A549 (cell line): ENCODE measurements around the gene TAF11L3. TPM values are rescaled to one million over a fixed set of nuclear protein-coding genes. Genes with fewer than 3 reads are reported as not detected.
A peak's percentile ranks its signal among the peaks of the same experiment; 100 is the strongest.

Experiments
- ATAC-seq, 2 experiments: fragments of 200-7000 bp in 1 of 2; fragments of >200 bp in 1 of 2; cut with Nextera tagmentation in 1 of 2; cut with Tn5 transposase in 1 of 2; 3 replicates each; pipeline versions ENCODE4 v1.8.0 to v1.9.1; 2018 to 2020; ENCODE audit warnings: mild to moderate bottlenecking in 1 of 2, moderate library complexity in 1 of 2
- CTCF ChIA-PET: fragments of 300-600 bp; sonication (Branson Sonifier 250); formaldehyde crosslinking; extraction: SDS; loops from one replicate; lab custom pipeline; 2021; ENCODE audit warnings: antibody characterized with exemption, inconsistent platforms; lab: Yijun Ruan, JAX
- POLR2A ChIA-PET: fragments of 350-600 bp; formaldehyde crosslinking; extraction: SDS; loops from one replicate; lab custom pipeline; 2021; ENCODE audit warnings: antibody characterized with exemption, inconsistent platforms; lab: Yijun Ruan, JAX
- DNase-seq, 2 experiments: peaks; one replicate each; pipeline versions ENCODE4 v3.0.0 to v3.0.0-alpha.2; 2011 to 2016; ENCODE audit warnings: low read depth in 1 of 2, low spot score in 1 of 2
- FAIRE-seq: peaks from 2 replicates; lab custom pipeline; 2011; peaks lifted over from hg19 to GRCh38; lab: Jason Lieb, UNC
- H3K27ac ChIP-seq, 2 experiments: fragments of >200 bp; sonication (Bioruptor Twin); formaldehyde crosslinking; 3 replicates each; pipeline ENCODE4 v1.5.1; 2016 to 2017
- H3K4me1 ChIP-seq: fragments of >200 bp; sonication (Bioruptor Twin); formaldehyde crosslinking; 3 replicates; pipeline ENCODE4 v1.6.1; 2016
- H3K4me2 ChIP-seq: fragments of >200 bp; sonication (Bioruptor Twin); formaldehyde crosslinking; 3 replicates; pipeline ENCODE4 v1.6.1; 2016
- H3K4me3 ChIP-seq: fragments of >200 bp; sonication (Bioruptor Twin); formaldehyde crosslinking; 3 replicates; pipeline ENCODE4 v1.5.1; 2016
- H3K9me3 ChIP-seq: fragments of >200 bp; sonication (Bioruptor Twin); formaldehyde crosslinking; 3 replicates; pipeline ENCODE4 v1.6.1; 2016
- ATOH8 ChIP-seq: fragments of 250-450 bp; sonication (Bioruptor Pico); IDR thresholded peaks from 2 replicates; pipeline ENCODE4 v1.5.0; 2020; ENCODE audit warnings: low read depth, mild to moderate bottlenecking, moderate library complexity
- BCL3 ChIP-seq: fragments of >200 bp; sonication (Bioruptor Twin); formaldehyde crosslinking; IDR thresholded peaks from 3 replicates; pipeline ENCODE4 v1.6.1; 2016
- BHLHE40 ChIP-seq: IDR thresholded peaks from 2 replicates; pipeline ENCODE4 v1.6.1; 2012; ENCODE audit warnings: low read depth, low read length, inconsistent platforms
- CBX2 ChIP-seq: fragments of 200-600 bp; sonication (generic); IDR thresholded peaks from 2 replicates; pipeline ENCODE4 v1.6.1; 2016; ENCODE audit warnings: low read depth, mild to moderate bottlenecking, borderline replicate concordance
- CHD4 ChIP-seq: fragments of 200-600 bp; sonication (generic); IDR thresholded peaks from 2 replicates; pipeline ENCODE4 v1.6.1; 2016; ENCODE audit warnings: antibody characterized with exemption, mild to moderate bottlenecking, borderline replicate concordance
- CTCF ChIP-seq: fragments of >200 bp; sonication (Bioruptor Twin); formaldehyde crosslinking; IDR thresholded peaks from 3 replicates; pipeline ENCODE4 v1.5.1; 2016
- E2F6 ChIP-seq: IDR thresholded peaks from 2 replicates; pipeline ENCODE4 v1.6.1; 2012; ENCODE audit warnings: low read depth, borderline replicate concordance
- ELK1 ChIP-seq: fragments of 150-350 bp; IDR thresholded peaks from 2 replicates; pipeline ENCODE4 v1.6.1; 2014; ENCODE audit warnings: low read depth, mild to moderate bottlenecking, low read length
- EP300 ChIP-seq, 2 experiments: fragments of >200 bp; sonication (Bioruptor Twin); formaldehyde crosslinking; IDR thresholded peaks; 2 replicates in 1 of 2; 3 replicates in 1 of 2; pipeline ENCODE4 v1.6.1; 2016 to 2017
- FOSB ChIP-seq: fragments of 250-450 bp; sonication (Bioruptor Pico); IDR thresholded peaks from 2 replicates; pipeline ENCODE4 v1.5.0; 2020; ENCODE audit warnings: mild to moderate bottlenecking, moderate library complexity
- FOSL2 ChIP-seq, 2 experiments: fragments of 450-650 bp in 1 of 2; fragments of >200 bp in 1 of 2; sonication (Bioruptor Twin) in 1 of 2; formaldehyde crosslinking; IDR thresholded peaks; 2 replicates each; pipeline versions ENCODE4 v1.5.0 to v1.6.1; 2016 to 2020; ENCODE audit warnings: mild to moderate bottlenecking in 1 of 2, moderate library complexity in 1 of 2
- FOXS1 ChIP-seq: fragments of 250-450 bp; sonication (Bioruptor Pico); IDR thresholded peaks from 2 replicates; pipeline ENCODE4 v1.5.0; 2020; ENCODE audit warnings: mild to moderate bottlenecking, moderate library complexity
- GATA3 ChIP-seq: IDR thresholded peaks from 2 replicates; pipeline ENCODE4 v1.6.1; 2012; ENCODE audit warnings: borderline replicate concordance
- HDAC2 ChIP-seq: fragments of 200-600 bp; sonication (generic); IDR thresholded peaks from 2 replicates; pipeline ENCODE4 v1.6.1; 2016
- HOXA7 ChIP-seq: fragments of 250-450 bp; sonication (Bioruptor Pico); IDR thresholded peaks from 2 replicates; pipeline ENCODE4 v1.5.0; 2020; ENCODE audit warnings: mild to moderate bottlenecking, moderate library complexity
- HOXB13 ChIP-seq: fragments of 250-450 bp; sonication (Bioruptor Pico); IDR thresholded peaks from 2 replicates; pipeline ENCODE4 v1.5.0; 2020; ENCODE audit warnings: low read depth, mild to moderate bottlenecking, moderate library complexity
- JUN ChIP-seq, 2 experiments: fragments of >200 bp; sonication (Bioruptor Twin); formaldehyde crosslinking; IDR thresholded peaks; 2 replicates in 1 of 2; 3 replicates in 1 of 2; pipeline ENCODE4 v1.6.1; 2016 to 2017
- JUNB ChIP-seq: fragments of >200 bp; sonication (Bioruptor Twin); formaldehyde crosslinking; IDR thresholded peaks from 2 replicates; pipeline ENCODE4 v1.6.1; 2016
- MAZ ChIP-seq: fragments of 150-350 bp; IDR thresholded peaks from 2 replicates; pipeline ENCODE4 v1.6.1; 2014; ENCODE audit warnings: antibody characterized with exemption, low read depth, low read length, borderline replicate concordance
- MYC ChIP-seq: IDR thresholded peaks from 2 replicates; pipeline ENCODE4 v1.6.1; 2012; ENCODE audit warnings: mild to moderate bottlenecking, inconsistent platforms, low read length, improper control_type of control experiment, borderline replicate concordance
- NPAS2 ChIP-seq: fragments of 250-450 bp; sonication (Bioruptor Pico); IDR thresholded peaks from 2 replicates; pipeline ENCODE4 v1.8.0; 2022; ENCODE audit warnings: mild to moderate bottlenecking, moderate library complexity, borderline replicate concordance
- RARB ChIP-seq: fragments of 250-450 bp; sonication (Bioruptor Pico); IDR thresholded peaks from 2 replicates; pipeline ENCODE4 v1.8.0; 2021; ENCODE audit warnings: mild to moderate bottlenecking, moderate library complexity
- RCOR1 ChIP-seq: fragments of 150-350 bp; IDR thresholded peaks from 2 replicates; pipeline ENCODE4 v1.6.1; 2014; ENCODE audit warnings: antibody characterized with exemption, low read length, low read depth
- REST ChIP-seq: fragments of 200-600 bp; sonication (generic); IDR thresholded peaks from 2 replicates; pipeline ENCODE4 v1.6.1; 2016; ENCODE audit warnings: antibody characterized with exemption, mild to moderate bottlenecking, moderate library complexity
- RFX5 ChIP-seq: fragments of 450-650 bp; IDR thresholded peaks from 2 replicates; pipeline ENCODE4 v1.7.1; 2014; ENCODE audit warnings: antibody characterized with exemption, mild to moderate bottlenecking, moderate library complexity
- ZC3H11A ChIP-seq: fragments of 450-650 bp; IDR thresholded peaks from 2 replicates; pipeline ENCODE4 v1.6.1; 2014; ENCODE audit warnings: antibody characterized with exemption, mild to moderate bottlenecking
- whole genome bisulfite sequencing: methylation state at CpG from one replicate; pipeline ENCODE4 v1.1.6; 2017; ENCODE audit errors: missing lambda C conversion rate; 5-methylcytosine and 5-hydroxymethylcytosine counted together
- polyA plus RNA-seq, 4 experiments: library from polyadenylated mRNA; depleted of rRNA in 3 of 4; stranded (reverse); fragments of >200 nt; fragmentation: RNase III in 1 of 4; extraction: RNeasy Plus Mini Kit Qiagen cat#74134 plus additional on column Dnase treatment in 1 of 4; gene quantifications; 2 replicates in 3 of 4; 3 replicates in 1 of 4; pipeline ENCODE4 v1.2.3, GENCODE V29; 2011 to 2017

TAF11L3 gene
- polyA plus RNA-seq, 2 of the 4 experiments (the other 2 are of a cell fraction) = not detected

GRCh38 chr5:17477573-17478265, 40.4 kb upstream of the TAF11L3 start:
- no peaks in the 10 kb centered on the region for H3K9me3 ChIP-seq
- no peak overlapping the region for H3K4me3 ChIP-seq
- DNase-seq (no peak), ATAC-seq (no peak)
- WGBS = 80% methylated on average over 7 of the region's 7 CpGs
- POLR2A ChIA-PET = no interaction called here
- 0 out of 6 replicates have a peak overlapping the region, but pooled peaks of 1 of the 2 experiments have one; percentile 11 for H3K27ac ChIP-seq
- CTCF ChIA-PET = no interaction called here
- TF ChIP-seq EP300 (IDR thresholded peaks at IDR 0.05) = no peak
- TF ChIP-seq JUNB = no peak
- no peak for TF ChIP-seq BCL3
- TF ChIP-seq HOXA7 (CRISPR knock-in tag) = no peak
- no peak for TF ChIP-seq RFX5
- no peak for TF ChIP-seq MAZ
- TF ChIP-seq ATOH8 (CRISPR knock-in tag) = no peak
- no peak for TF ChIP-seq ZC3H11A
- TF ChIP-seq CHD4 = no peak
- TF ChIP-seq RARB = no peak
- TF ChIP-seq HDAC2 = no peak
- no peak for TF ChIP-seq JUN (IDR thresholded peaks at IDR 0.05)
- TF ChIP-seq BHLHE40 = no peak
- TF ChIP-seq, all 56 proteins: peak for 0
- Histone ChIP-seq H3K4me1 (peaks cover 11% of the 10 kb centered on the region; the same call in 2 of the 3 replicates), H3K4me2 (no peak overlapping the region)
- no peak for FAIRE-seq

GRCh38 chr5:17481378-17481777, 36.8 kb upstream of the TAF11L3 start:
- DNase-seq = no peak
- H3K27ac ChIP-seq = peak overlapping the region in 1 of 2 experiments; percentile 39; a peak in 1 of 6 replicates
- H3K4me3 ChIP-seq = no peak overlapping the region
- H3K4me2 ChIP-seq = no peak overlapping the region
- ChIA-PET POLR2A (no interaction called here), CTCF (interaction anchor here (0.6 to 0.8 kb wide), 2 partner anchors 12 to 265 kb away, joined by 3 to 5 read pairs; no protein-coding TSS in a partner anchor)
- peaks cover 15% of the 10 kb centered on the region; the same call in 2 of the 3 replicates for H3K4me1 ChIP-seq
- peak in 1 of 2 experiments; percentile 40; a peak in 1 of 6 replicates for ATAC-seq
- H3K9me3 ChIP-seq = no peaks in the 10 kb centered on the region
- WGBS = 89% methylated on average over 4 of the region's 4 CpGs
- no peak for FAIRE-seq
- TF ChIP-seq REST = no peak
- no peak for TF ChIP-seq FOSL2 (IDR thresholded peaks at IDR 0.05)
- TF ChIP-seq FOSL2 (CRISPR knock-in tag; IDR thresholded peaks at IDR 0.05) = no peak
- no peak for TF ChIP-seq NPAS2 (CRISPR knock-in tag)
- no peak for TF ChIP-seq FOXS1 (CRISPR knock-in tag)
- TF ChIP-seq GATA3 = no peak
- no peak for TF ChIP-seq RCOR1
- TF ChIP-seq E2F6 = no peak
- TF ChIP-seq FOSB (CRISPR knock-in tag) = no peak
- no peak for TF ChIP-seq MYC
- TF ChIP-seq ELK1 = no peak
- TF ChIP-seq HOXA7 (CRISPR knock-in tag) = no peak
- TF ChIP-seq CBX2 = no peak
- no peak for TF ChIP-seq HOXB13 (CRISPR knock-in tag)
- TF ChIP-seq CTCF = no peak
